Ascending aorta (tissue), 2 donors: ENCODE measurements around the gene ASF1B. TPM values are rescaled to one million over a fixed set of nuclear protein-coding genes. Genes with fewer than 3 reads are reported as not detected.

Experiments used
- DNase-seq, 2 donors: peaks; one replicate each; pipeline ENCODE4 v3.0.0-alpha.2; 2019; ENCODE audit warnings: low spot score in 2 of 2
- H3K27ac ChIP-seq, 2 donors: fragments of 200-600 bp; sonication (generic); one replicate each; pipeline ENCODE4 v1.5.1; 2016 to 2017; ENCODE audit warnings: mild to moderate bottlenecking in 1 of 2
- H3K27me3 ChIP-seq: fragments of 200-600 bp; sonication (generic); one replicate; pipeline ENCODE4 v1.5.1; 2017
- H3K36me3 ChIP-seq, 2 donors: fragments of 200-600 bp; sonication (generic); one replicate each; pipeline ENCODE4 v1.5.1; 2016
- H3K4me1 ChIP-seq, 2 donors: fragments of 200-600 bp; sonication (generic); one replicate each; pipeline ENCODE4 v1.5.1; 2016 to 2017; ENCODE audit warnings: mild to moderate bottlenecking in 1 of 2
- H3K4me3 ChIP-seq, 2 donors: fragments of 200-600 bp; sonication (generic); one replicate each; pipeline ENCODE4 v1.5.1; 2016 to 2017; ENCODE audit warnings: mild to moderate bottlenecking in 1 of 2
- H3K9me3 ChIP-seq, 2 donors: fragments of 200-600 bp; sonication (generic); one replicate each; pipeline ENCODE4 v1.5.1; 2016
- CTCF ChIP-seq, 3 experiments: fragments of 200-600 bp in 2 of 3; fragments of 450-650 bp in 1 of 3; sonication (generic) in 2 of 3; IDR thresholded peaks; one replicate each; pipeline ENCODE4 v1.5.1; 2016 to 2019; ENCODE audit warnings: antibody characterized with exemption in 3 of 3, mild to moderate bottlenecking in 1 of 3, moderate library complexity in 1 of 3
- intact Hi-C: fragments of 100-400 bp; cut with DNase I; formaldehyde crosslinking; loops from one replicate; pipeline ENCODE4 v1.15.1; 2023
- total RNA-seq: library from RNA; depleted of rRNA; stranded (reverse); fragments of >200 nt; gene quantifications from one replicate; pipeline ENCODE4 v1.1.0, GENCODE V29; 2016

ASF1B gene
- total RNA-seq, 1 donor from 2014 or later: 7.8 TPM

- H3K4me1 ChIP-seq: peaks cover 0 to 4% of the 10 kb centered on the region in 2 donors
- DNase-seq: no peak
- H3K27me3 ChIP-seq: no peaks in the 10 kb centered on the region
- H3K9me3 ChIP-seq: no peaks in the 10 kb centered on the region
- peak overlapping the region in 1 of 2 donors; percentile 30 for H3K27ac ChIP-seq
- TF ChIP-seq CTCF (IDR thresholded peaks at IDR 0.05): no peak
- intact Hi-C loops: no loop called here
- no peak overlapping the region for H3K4me3 ChIP-seq
- peaks cover 91 to 92% of the 10 kb centered on the region in 2 donors for H3K36me3 ChIP-seq
Measured at GRCh38 chr19:14102102-14102696, 34.2 kb downstream of the ASF1B start.

- no peaks in the 10 kb centered on the region for H3K4me1 ChIP-seq
- no peak overlapping the region for H3K27ac ChIP-seq
- TF ChIP-seq CTCF (IDR thresholded peaks at IDR 0.05): no peak
- H3K4me3 ChIP-seq: no peak overlapping the region
- DNase-seq: no peak
- H3K27me3 ChIP-seq: no peaks in the 10 kb centered on the region
- peaks cover 91 to 95% of the 10 kb centered on the region in 2 donors for H3K36me3 ChIP-seq
- intact Hi-C loops: no loop called here
- no peaks in the 10 kb centered on the region for H3K9me3 ChIP-seq
Measured at GRCh38 chr19:14101003-14101545, 35.3 kb downstream of the ASF1B start.

GRCh38 chr19:14097532-14098151 lies 38.7 kb downstream of the ASF1B start:
- Histone ChIP-seq H3K27me3 (no peaks in the 10 kb centered on the region), H3K9me3 (peaks cover 5 to 7% of the 10 kb centered on the region in 2 donors), H3K4me1 (no peaks in the 10 kb centered on the region), H3K36me3 (peaks cover 62 to 65% of the 10 kb centered on the region in 2 donors), H3K27ac (no peak overlapping the region), H3K4me3 (no peak overlapping the region)
- intact Hi-C loops: no loop called here
- peak in 1 of 3 experiments; percentile 9 for TF ChIP-seq CTCF (IDR thresholded peaks at IDR 0.05)
- no peak for DNase-seq

GRCh38 chr19:14096272-14096992 lies 40.0 kb downstream of the ASF1B start:
- intact Hi-C loops: no loop called here
- Histone ChIP-seq H3K27me3 (no peaks in the 10 kb centered on the region), H3K4me3 (no peak overlapping the region), H3K4me1 (peaks cover 0 to 3% of the 10 kb centered on the region in 2 donors), H3K9me3 (peaks cover 5 to 7% of the 10 kb centered on the region in 2 donors), H3K36me3 (peaks cover 50 to 53% of the 10 kb centered on the region in 2 donors), H3K27ac (no peak overlapping the region)
- DNase-seq: no peak
- no peak for TF ChIP-seq CTCF (IDR thresholded peaks at IDR 0.05)

GRCh38 chr19:14094854-14095253 lies 41.5 kb downstream of the ASF1B start:
- peaks cover 35 to 37% of the 10 kb centered on the region in 2 donors for H3K36me3 ChIP-seq
- no peak for TF ChIP-seq CTCF (IDR thresholded peaks at IDR 0.05)
- H3K9me3 ChIP-seq: peaks cover 5 to 7% of the 10 kb centered on the region in 2 donors
- no peak for DNase-seq
- H3K27me3 ChIP-seq: no peaks in the 10 kb centered on the region
- intact Hi-C loops: no loop called here
- H3K4me1 ChIP-seq: peaks cover 0 to 3% of the 10 kb centered on the region in 2 donors
- H3K4me3 ChIP-seq: no peak overlapping the region
- no peak overlapping the region for H3K27ac ChIP-seq
